Ascending aorta (tissue), 2 donors: ENCODE results near the gene CCDC86. TPM values are rescaled to one million over a fixed set of nuclear protein-coding genes. Genes with fewer than 3 reads are reported as not detected.

Source experiments
- DNase-seq, 2 donors: peaks; one replicate each; pipeline ENCODE4 v3.0.0-alpha.2; 2019; ENCODE audit warnings: low spot score in 2 of 2
- H3K27ac ChIP-seq, 2 donors: fragments of 200-600 bp; sonication (generic); one replicate each; pipeline ENCODE4 v1.5.1; 2016 to 2017; ENCODE audit warnings: mild to moderate bottlenecking in 1 of 2
- H3K27me3 ChIP-seq: fragments of 200-600 bp; sonication (generic); one replicate; pipeline ENCODE4 v1.5.1; 2017
- H3K36me3 ChIP-seq, 2 donors: fragments of 200-600 bp; sonication (generic); one replicate each; pipeline ENCODE4 v1.5.1; 2016
- H3K4me1 ChIP-seq, 2 donors: fragments of 200-600 bp; sonication (generic); one replicate each; pipeline ENCODE4 v1.5.1; 2016 to 2017; ENCODE audit warnings: mild to moderate bottlenecking in 1 of 2
- H3K4me3 ChIP-seq, 2 donors: fragments of 200-600 bp; sonication (generic); one replicate each; pipeline ENCODE4 v1.5.1; 2016 to 2017; ENCODE audit warnings: mild to moderate bottlenecking in 1 of 2
- H3K9me3 ChIP-seq, 2 donors: fragments of 200-600 bp; sonication (generic); one replicate each; pipeline ENCODE4 v1.5.1; 2016
- CTCF ChIP-seq, 3 experiments: fragments of 200-600 bp in 2 of 3; fragments of 450-650 bp in 1 of 3; sonication (generic) in 2 of 3; IDR thresholded peaks; one replicate each; pipeline ENCODE4 v1.5.1; 2016 to 2019; ENCODE audit warnings: antibody characterized with exemption in 3 of 3, mild to moderate bottlenecking in 1 of 3, moderate library complexity in 1 of 3
- intact Hi-C: fragments of 100-400 bp; cut with DNase I; formaldehyde crosslinking; loops from one replicate; pipeline ENCODE4 v1.15.1; 2023
- total RNA-seq: library from RNA; depleted of rRNA; stranded (reverse); fragments of >200 nt; gene quantifications from one replicate; pipeline ENCODE4 v1.1.0, GENCODE V29; 2016

The CCDC86 gene
- total RNA-seq, 1 donor from 2014 or later: 16.0 TPM

- DNase-seq: no peak
- intact Hi-C loops: loop anchor here (5.0 kb wide), 1 partner anchor 118 kb away; no protein-coding TSS in a partner anchor
- no peaks in the 10 kb centered on the region for H3K27me3 ChIP-seq
- H3K4me1 ChIP-seq: no peaks in the 10 kb centered on the region
- H3K36me3 ChIP-seq: peaks cover 68 to 78% of the 10 kb centered on the region in 2 donors
- no peak for TF ChIP-seq CTCF (IDR thresholded peaks at IDR 0.05)
- H3K4me3 ChIP-seq: no peak overlapping the region
- H3K27ac ChIP-seq: no peak overlapping the region
- no peaks in the 10 kb centered on the region for H3K9me3 ChIP-seq
Measured at GRCh38 chr11:60895687-60896086, 53.8 kb downstream of the CCDC86 start.

GRCh38 chr11:60897496-60897895 is 55.6 kb downstream of the CCDC86 start:
- TF ChIP-seq CTCF (IDR thresholded peaks at IDR 0.05): no peak
- H3K27ac ChIP-seq: no peak overlapping the region
- no peaks in the 10 kb centered on the region for H3K9me3 ChIP-seq
- no peaks in the 10 kb centered on the region for H3K27me3 ChIP-seq
- intact Hi-C loops: loop anchor here (5.0 kb wide), 1 partner anchor 120 kb away; no protein-coding TSS in a partner anchor
- H3K4me1 ChIP-seq: no peaks in the 10 kb centered on the region
- H3K4me3 ChIP-seq: no peak overlapping the region
- no peak for DNase-seq
- peaks cover 85 to 86% of the 10 kb centered on the region in 2 donors for H3K36me3 ChIP-seq

- H3K9me3 ChIP-seq: no peaks in the 10 kb centered on the region
- no peak for DNase-seq
- H3K27ac ChIP-seq: no peak overlapping the region
- peak; percentile 70 to 97 (median 95) for TF ChIP-seq CTCF (IDR thresholded peaks at IDR 0.05)
- H3K4me1 ChIP-seq: no peaks in the 10 kb centered on the region
- no peak overlapping the region for H3K4me3 ChIP-seq
- intact Hi-C loops: loop anchor here (1.0 to 5.0 kb wide), 2 partner anchors 68 to 122 kb away; no protein-coding TSS in a partner anchor
- no peaks in the 10 kb centered on the region for H3K27me3 ChIP-seq
- H3K36me3 ChIP-seq: peaks cover 78 to 86% of the 10 kb centered on the region in 2 donors
Measured at GRCh38 chr11:60899046-60899936, 57.4 kb downstream of the CCDC86 start.

GRCh38 chr11:60899977-60900376 is 58.1 kb downstream of the CCDC86 start:
- Histone ChIP-seq H3K27me3 (no peaks in the 10 kb centered on the region), H3K4me3 (no peak overlapping the region), H3K9me3 (no peaks in the 10 kb centered on the region), H3K4me1 (peaks cover 1 to 4% of the 10 kb centered on the region in 2 donors), H3K36me3 (peaks cover 71 to 79% of the 10 kb centered on the region in 2 donors), H3K27ac (no peak overlapping the region)
- intact Hi-C loops: loop anchor here (1.0 to 5.0 kb wide), 2 partner anchors 69 to 123 kb away; no protein-coding TSS in a partner anchor
- DNase-seq: no peak
- TF ChIP-seq CTCF (IDR thresholded peaks at IDR 0.05): no peak

Other genes with a start within 250 kb of the CCDC86 start
- not detected for gene MS4A8, start 142.5 kb upstream of the CCDC86 start, total RNA-seq
- not detected for gene MS4A18, start 117.4 kb upstream of the CCDC86 start, total RNA-seq
- gene MS4A15, start 85.2 kb upstream of the CCDC86 start, total RNA-seq: not detected
- not detected for gene MS4A10, start 56.8 kb upstream of the CCDC86 start, total RNA-seq
- gene PTGDR2, start 13.8 kb downstream of the CCDC86 start, total RNA-seq: not detected
- not detected for gene ZP1, start 25.4 kb downstream of the CCDC86 start, total RNA-seq
- gene PRPF19, start 64.5 kb downstream of the CCDC86 start, total RNA-seq: 61.6 TPM
- 238 TPM for gene TMEM109, start 72.0 kb downstream of the CCDC86 start, total RNA-seq
- 18.9 TPM for gene TMEM132A, start 82.3 kb downstream of the CCDC86 start, total RNA-seq
- gene SLC15A3, start 110.1 kb downstream of the CCDC86 start, total RNA-seq: 27.1 TPM
- not detected for gene CD6, start 129.6 kb downstream of the CCDC86 start, total RNA-seq